ENCODE results near the gene PRKCZ.

- no peak for TF ChIP-seq JUNB (CRISPR knock-in tag; conservative IDR thresholded peaks at IDR 0.05)
- no peak for TF ChIP-seq OTX1 (CRISPR knock-in tag; IDR thresholded peaks at IDR 0.05)
- TF ChIP-seq EZH2 (IDR thresholded peaks at IDR 0.05; ENCODE audit: borderline replicate concordance, low read depth, low read length) = no peak
- no peak for TF ChIP-seq ZBTB7A (IDR thresholded peaks at IDR 0.05; ENCODE audit: borderline replicate concordance, control insufficient read depth, low read depth, low read length)
- no peak for TF ChIP-seq PHF8 (IDR thresholded peaks at IDR 0.05; ENCODE audit: borderline replicate concordance, low read length)
- no peak for TF ChIP-seq TCF3 (CRISPR knock-in tag; IDR thresholded peaks at IDR 0.05)
- no peak for TF ChIP-seq NFXL1 (CRISPR knock-in tag; IDR thresholded peaks at IDR 0.05)
Measured at GRCh38 chr1:2188336-2188735, 138.1 kb downstream of the PRKCZ start.
